Measurements from ENCODE around the gene ST6GALNAC3.

The ST6GALNAC3 gene

DNA sequence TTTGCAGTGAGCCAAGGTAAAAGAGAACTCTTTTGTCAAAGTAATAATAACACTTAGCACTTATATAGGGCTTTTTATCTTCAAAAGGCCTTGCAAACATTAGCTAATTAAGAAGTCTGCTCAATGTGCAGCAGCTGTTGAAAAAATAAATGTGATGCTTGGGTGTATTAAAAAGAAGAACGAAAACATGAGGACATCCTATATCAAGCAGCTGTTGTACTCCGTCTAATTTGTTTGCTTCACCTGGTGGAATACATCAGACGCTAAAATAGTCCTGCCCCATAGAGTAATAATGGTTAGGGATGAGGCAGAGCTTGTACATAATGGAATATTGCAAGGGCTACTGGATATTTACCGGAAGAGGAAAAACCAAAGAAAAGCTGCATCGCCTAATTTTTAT, 299.5 kb downstream of the ST6GALNAC3 start (continued):
- TF ChIP-seq, protein P1, sequence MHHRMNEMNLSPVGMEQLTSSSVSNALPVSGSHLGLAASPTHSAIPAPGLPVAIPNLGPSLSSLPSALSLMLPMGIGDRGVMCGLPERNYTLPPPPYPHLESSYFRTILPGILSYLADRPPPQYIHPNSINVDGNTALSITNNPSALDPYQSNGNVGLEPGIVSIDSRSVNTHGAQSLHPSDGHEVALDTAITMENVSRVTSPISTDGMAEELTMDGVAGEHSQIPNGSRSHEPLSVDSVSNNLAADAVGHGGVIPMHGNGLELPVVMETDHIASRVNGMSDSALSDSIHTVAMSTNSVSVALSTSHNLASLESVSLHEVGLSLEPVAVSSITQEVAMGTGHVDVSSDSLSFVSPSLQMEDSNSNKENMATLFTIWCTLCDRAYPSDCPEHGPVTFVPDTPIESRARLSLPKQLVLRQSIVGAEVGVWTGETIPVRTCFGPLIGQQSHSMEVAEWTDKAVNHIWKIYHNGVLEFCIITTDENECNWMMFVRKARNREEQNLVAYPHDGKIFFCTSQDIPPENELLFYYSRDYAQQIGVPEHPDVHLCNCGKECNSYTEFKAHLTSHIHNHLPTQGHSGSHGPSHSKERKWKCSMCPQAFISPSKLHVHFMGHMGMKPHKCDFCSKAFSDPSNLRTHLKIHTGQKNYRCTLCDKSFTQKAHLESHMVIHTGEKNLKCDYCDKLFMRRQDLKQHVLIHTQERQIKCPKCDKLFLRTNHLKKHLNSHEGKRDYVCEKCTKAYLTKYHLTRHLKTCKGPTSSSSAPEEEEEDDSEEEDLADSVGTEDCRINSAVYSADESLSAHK (tag by site-specific recombination; IDR thresholded peaks at IDR 0.05), result no peak
- no peak for TF ChIP-seq ZNF155 (tag by site-specific recombination; IDR thresholded peaks at IDR 0.05)

DNA sequence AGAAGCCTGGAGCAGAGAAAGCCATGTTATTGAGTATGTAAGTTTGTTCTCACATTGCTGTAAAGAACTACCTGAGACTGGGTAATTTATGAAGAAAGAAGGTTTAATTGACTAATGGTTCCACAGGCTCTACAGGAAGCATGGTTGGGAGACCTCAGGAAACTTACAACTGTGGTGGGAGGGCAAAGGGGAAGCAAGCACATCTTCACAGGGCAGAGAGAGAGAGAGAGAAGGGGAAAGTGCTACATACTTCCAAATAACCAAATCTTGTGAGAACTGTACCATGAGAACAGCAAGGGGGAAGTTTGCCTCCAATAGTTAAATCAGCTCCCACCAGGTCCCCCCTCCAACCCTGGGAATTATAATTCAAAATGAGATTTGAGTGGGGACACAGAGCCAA, 302.7 kb downstream of the ST6GALNAC3 start:
- Histone ChIP-seq H3K4me3 (ENCODE audit: low read depth, low read length) (no peak overlapping the region), H3K27ac (ENCODE audit: extremely low read depth, low read depth, low read length) (no peak overlapping the region), H3K36me3 (ENCODE audit: control insufficient read depth in 2 of 2, insufficient read depth in 1 of 2, low read length in 2 of 2) (no peaks in the 10 kb centered on the region), H3K4me1 (ENCODE audit: control insufficient read depth, insufficient read depth, low read length) (no peaks in the 10 kb centered on the region), H3K9me3 (ENCODE audit: control insufficient read depth, insufficient read depth, low read depth, low read length) (no peaks in the 10 kb centered on the region)
- POLR2A ChIA-PET, result no interaction called here
- CTCF ChIA-PET, result no interaction called here
- TF ChIP-seq OSR2 (tag by site-specific recombination; IDR thresholded peaks at IDR 0.05) (no peak), ZNF366 (tag by site-specific recombination; conservative IDR thresholded peaks at IDR 0.05) (no peak), SP3 (tag by site-specific recombination; IDR thresholded peaks at IDR 0.05) (no peak), ZNF707 (tag by site-specific recombination; IDR thresholded peaks at IDR 0.05) (no peak), ZNF558 (tag by site-specific recombination; IDR thresholded peaks at IDR 0.05) (no peak)
- TF ChIP-seq, protein P2, sequence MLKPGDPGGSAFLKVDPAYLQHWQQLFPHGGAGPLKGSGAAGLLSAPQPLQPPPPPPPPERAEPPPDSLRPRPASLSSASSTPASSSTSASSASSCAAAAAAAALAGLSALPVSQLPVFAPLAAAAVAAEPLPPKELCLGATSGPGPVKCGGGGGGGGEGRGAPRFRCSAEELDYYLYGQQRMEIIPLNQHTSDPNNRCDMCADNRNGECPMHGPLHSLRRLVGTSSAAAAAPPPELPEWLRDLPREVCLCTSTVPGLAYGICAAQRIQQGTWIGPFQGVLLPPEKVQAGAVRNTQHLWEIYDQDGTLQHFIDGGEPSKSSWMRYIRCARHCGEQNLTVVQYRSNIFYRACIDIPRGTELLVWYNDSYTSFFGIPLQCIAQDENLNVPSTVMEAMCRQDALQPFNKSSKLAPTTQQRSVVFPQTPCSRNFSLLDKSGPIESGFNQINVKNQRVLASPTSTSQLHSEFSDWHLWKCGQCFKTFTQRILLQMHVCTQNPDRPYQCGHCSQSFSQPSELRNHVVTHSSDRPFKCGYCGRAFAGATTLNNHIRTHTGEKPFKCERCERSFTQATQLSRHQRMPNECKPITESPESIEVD (tag by site-specific recombination; IDR thresholded peaks at IDR 0.05), result no peak

DNA sequence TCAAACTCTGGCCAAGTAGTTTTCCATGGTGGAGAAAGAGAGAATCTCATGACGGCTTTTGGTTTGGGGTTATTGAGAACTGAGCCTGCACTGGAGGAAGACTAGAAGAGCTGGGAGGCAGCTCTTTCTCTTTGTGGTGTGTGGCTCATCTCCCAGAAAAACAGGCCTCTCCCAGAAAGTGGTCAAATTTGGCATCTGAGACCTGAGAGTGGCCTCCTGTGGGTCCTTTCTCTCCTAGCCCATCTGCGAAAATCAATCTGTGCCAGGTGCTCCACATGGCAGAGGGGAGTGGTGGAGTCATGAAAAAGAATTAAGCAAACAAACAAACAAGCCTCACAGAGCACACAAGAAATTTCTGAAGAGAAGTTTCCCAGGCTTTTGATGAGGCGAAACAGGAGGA, 305.0 kb downstream of the ST6GALNAC3 start:
- Histone ChIP-seq H3K36me3 (ENCODE audit: control insufficient read depth in 2 of 2, insufficient read depth in 1 of 2, low read length in 2 of 2) (no peaks in the 10 kb centered on the region), H3K4me1 (ENCODE audit: control insufficient read depth, insufficient read depth, low read length) (no peaks in the 10 kb centered on the region), H3K4me3 (ENCODE audit: low read depth, low read length) (no peak overlapping the region), H3K9me3 (ENCODE audit: control insufficient read depth, insufficient read depth, low read depth, low read length) (no peaks in the 10 kb centered on the region), H3K27ac (ENCODE audit: extremely low read depth, low read depth, low read length) (no peak overlapping the region)
- no peak for TF ChIP-seq ZBTB20 (tag by site-specific recombination; IDR thresholded peaks at IDR 0.05)
- TF ChIP-seq, protein P3, sequence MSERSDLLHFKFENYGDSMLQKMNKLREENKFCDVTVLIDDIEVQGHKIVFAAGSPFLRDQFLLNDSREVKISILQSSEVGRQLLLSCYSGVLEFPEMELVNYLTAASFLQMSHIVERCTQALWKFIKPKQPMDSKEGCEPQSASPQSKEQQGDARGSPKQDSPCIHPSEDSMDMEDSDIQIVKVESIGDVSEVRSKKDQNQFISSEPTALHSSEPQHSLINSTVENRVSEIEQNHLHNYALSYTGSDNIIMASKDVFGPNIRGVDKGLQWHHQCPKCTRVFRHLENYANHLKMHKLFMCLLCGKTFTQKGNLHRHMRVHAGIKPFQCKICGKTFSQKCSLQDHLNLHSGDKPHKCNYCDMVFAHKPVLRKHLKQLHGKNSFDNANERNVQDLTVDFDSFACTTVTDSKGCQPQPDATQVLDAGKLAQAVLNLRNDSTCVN (tag by site-specific recombination; optimal IDR thresholded peaks at IDR 0.05), result no peak
- TF ChIP-seq ZNF777 (tag by site-specific recombination; IDR thresholded peaks at IDR 0.05; ENCODE audit: borderline replicate concordance), result no peak
- TF ChIP-seq KLF10 (tag by site-specific recombination; IDR thresholded peaks at IDR 0.05), result no peak
- no peak for TF ChIP-seq ZFP41 (tag by site-specific recombination; IDR thresholded peaks at IDR 0.05; ENCODE audit: borderline replicate concordance)
- no peak for TF ChIP-seq ZNF132 (tag by site-specific recombination; IDR thresholded peaks at IDR 0.05; ENCODE audit: borderline replicate concordance)
- no peak for TF ChIP-seq ZNF555 (tag by site-specific recombination; conservative IDR thresholded peaks at IDR 0.05)
- no peak for TF ChIP-seq ZNF423 (tag by site-specific recombination; IDR thresholded peaks at IDR 0.05)
- TF ChIP-seq ZBTB8A (tag by site-specific recombination; IDR thresholded peaks at IDR 0.05), result no peak
- TF ChIP-seq, protein P4, sequence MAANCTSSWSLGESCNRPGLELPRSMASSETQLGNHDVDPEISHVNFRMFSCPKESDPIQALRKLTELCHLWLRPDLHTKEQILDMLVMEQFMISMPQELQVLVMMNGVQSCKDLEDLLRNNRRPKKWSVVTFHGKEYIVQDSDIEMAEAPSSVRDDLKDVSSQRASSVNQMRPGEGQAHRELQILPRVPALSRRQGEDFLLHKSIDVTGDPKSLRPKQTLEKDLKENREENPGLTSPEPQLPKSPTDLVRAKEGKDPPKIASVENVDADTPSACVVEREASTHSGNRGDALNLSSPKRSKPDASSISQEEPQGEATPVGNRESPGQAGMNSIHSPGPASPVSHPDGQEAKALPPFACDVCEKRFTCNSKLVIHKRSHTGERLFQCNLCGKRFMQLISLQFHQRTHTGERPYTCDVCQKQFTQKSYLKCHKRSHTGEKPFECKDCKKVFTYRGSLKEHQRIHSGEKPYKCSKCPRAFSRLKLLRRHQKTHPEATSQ (tag by site-specific recombination; IDR thresholded peaks at IDR 0.05), result no peak
- TF ChIP-seq, protein P5, sequence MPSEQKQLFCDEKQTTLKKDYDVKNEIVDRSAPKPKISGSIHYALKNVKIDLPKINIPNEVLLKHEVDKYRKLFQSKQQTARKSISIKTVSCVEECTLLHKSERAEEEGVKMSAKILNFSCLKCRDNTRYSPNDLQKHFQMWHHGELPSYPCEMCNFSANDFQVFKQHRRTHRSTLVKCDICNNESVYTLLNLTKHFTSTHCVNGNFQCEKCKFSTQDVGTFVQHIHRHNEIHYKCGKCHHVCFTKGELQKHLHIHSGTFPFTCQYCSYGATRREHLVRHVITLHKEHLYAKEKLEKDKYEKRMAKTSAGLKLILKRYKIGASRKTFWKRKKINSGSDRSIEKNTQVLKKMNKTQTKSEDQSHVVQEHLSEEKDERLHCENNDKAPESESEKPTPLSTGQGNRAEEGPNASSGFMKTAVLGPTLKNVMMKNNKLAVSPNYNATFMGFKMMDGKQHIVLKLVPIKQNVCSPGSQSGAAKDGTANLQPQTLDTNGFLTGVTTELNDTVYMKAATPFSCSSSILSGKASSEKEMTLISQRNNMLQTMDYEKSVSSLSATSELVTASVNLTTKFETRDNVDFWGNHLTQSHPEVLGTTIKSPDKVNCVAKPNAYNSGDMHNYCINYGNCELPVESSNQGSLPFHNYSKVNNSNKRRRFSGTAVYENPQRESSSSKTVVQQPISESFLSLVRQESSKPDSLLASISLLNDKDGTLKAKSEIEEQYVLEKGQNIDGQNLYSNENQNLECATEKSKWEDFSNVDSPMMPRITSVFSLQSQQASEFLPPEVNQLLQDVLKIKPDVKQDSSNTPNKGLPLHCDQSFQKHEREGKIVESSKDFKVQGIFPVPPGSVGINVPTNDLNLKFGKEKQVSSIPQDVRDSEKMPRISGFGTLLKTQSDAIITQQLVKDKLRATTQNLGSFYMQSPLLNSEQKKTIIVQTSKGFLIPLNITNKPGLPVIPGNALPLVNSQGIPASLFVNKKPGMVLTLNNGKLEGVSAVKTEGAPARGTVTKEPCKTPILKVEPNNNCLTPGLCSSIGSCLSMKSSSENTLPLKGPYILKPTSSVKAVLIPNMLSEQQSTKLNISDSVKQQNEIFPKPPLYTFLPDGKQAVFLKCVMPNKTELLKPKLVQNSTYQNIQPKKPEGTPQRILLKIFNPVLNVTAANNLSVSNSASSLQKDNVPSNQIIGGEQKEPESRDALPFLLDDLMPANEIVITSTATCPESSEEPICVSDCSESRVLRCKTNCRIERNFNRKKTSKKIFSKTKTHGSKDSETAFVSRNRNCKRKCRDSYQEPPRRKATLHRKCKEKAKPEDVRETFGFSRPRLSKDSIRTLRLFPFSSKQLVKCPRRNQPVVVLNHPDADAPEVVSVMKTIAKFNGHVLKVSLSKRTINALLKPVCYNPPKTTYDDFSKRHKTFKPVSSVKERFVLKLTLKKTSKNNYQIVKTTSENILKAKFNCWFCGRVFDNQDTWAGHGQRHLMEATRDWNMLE (tag by site-specific recombination; conservative IDR thresholded peaks at IDR 0.05; ENCODE audit: low read depth), result no peak
- TF ChIP-seq SP2 (tag by site-specific recombination; IDR thresholded peaks at IDR 0.05), result no peak
- no peak for TF ChIP-seq HOXD13 (CRISPR knock-in tag; IDR thresholded peaks at IDR 0.05; ENCODE audit: borderline replicate concordance)
- TF ChIP-seq HOXC10 (CRISPR knock-in tag; IDR thresholded peaks at IDR 0.05), result no peak
- CTCF ChIA-PET, result no interaction called here
- POLR2A ChIA-PET, result no interaction called here

Measured in HEK293 (cell line).